ENCODE data around the gene MEGF6.

Gene MEGF6

GRCh38 chr1:3500265-3500835 lies 111.0 kb downstream of the MEGF6 start:
- DNase-seq, result no peak

GRCh38 chr1:3499611-3500010 lies 111.7 kb downstream of the MEGF6 start:
- no peak for DNase-seq

GRCh38 chr1:3498986-3499385 lies 112.3 kb downstream of the MEGF6 start:
- DNase-seq, result no peak

- DNase-seq, result no peak
These were observed 112.9 kb downstream of the MEGF6 start for GRCh38 chr1:3498246-3498930.

GRCh38 chr1:3497521-3497920 lies 113.8 kb downstream of the MEGF6 start:
- no peak for DNase-seq

GRCh38 chr1:3496916-3497315 lies 114.4 kb downstream of the MEGF6 start:
- DNase-seq, result no peak

GRCh38 chr1:3495776-3496745 lies 115.2 kb downstream of the MEGF6 start:
- peak; percentile 60 for DNase-seq

- no peak for DNase-seq
These were observed 116.7 kb downstream of the MEGF6 start for GRCh38 chr1:3494321-3495308.

GRCh38 chr1:3492545-3493246 lies 118.6 kb downstream of the MEGF6 start:
- DNase-seq, result no peak

GRCh38 chr1:3491291-3492246 lies 119.7 kb downstream of the MEGF6 start:
- DNase-seq, result peak; percentile 43

- DNase-seq, result no peak
These were observed 121.1 kb downstream of the MEGF6 start for GRCh38 chr1:3490046-3490745.

- DNase-seq, result no peak
These were observed 122.9 kb downstream of the MEGF6 start for GRCh38 chr1:3488432-3488831.

- no peak for DNase-seq
These were observed 126.3 kb downstream of the MEGF6 start for GRCh38 chr1:3485016-3485415.

- peak; percentile 26 for DNase-seq
These were observed 127.4 kb downstream of the MEGF6 start for GRCh38 chr1:3483801-3484444.

GRCh38 chr1:3483380-3483779 lies 127.9 kb downstream of the MEGF6 start:
- no peak for DNase-seq

- no peak for DNase-seq
These were observed 128.9 kb downstream of the MEGF6 start for GRCh38 chr1:3482378-3482849.

GRCh38 chr1:3481836-3482375 lies 129.4 kb downstream of the MEGF6 start:
- no peak for DNase-seq

GRCh38 chr1:3481046-3481445 lies 130.3 kb downstream of the MEGF6 start:
- no peak for DNase-seq

GRCh38 chr1:3480369-3480719 lies 131.0 kb downstream of the MEGF6 start:
- no peak for DNase-seq
